Spleen (tissue), 11 donors: ENCODE data around the gene TSNAXIP1. TPM values are rescaled to one million over a fixed set of nuclear protein-coding genes. Genes with fewer than 3 reads are reported as not detected.
"Not testable (repeated sequence)": the region's sequence is repeated elsewhere in the genome, so short reads cannot be mapped to it uniquely, and the experiment has no call there.

ENCODE experiments used
- DNase-seq: peaks from one replicate; pipeline ENCODE4 v3.0.0-alpha.2; 2020
- H3K27ac ChIP-seq, 8 donors: fragments of 200-600 bp; sonication (generic) in 7 of 8; 1 replicate in 4 of 8; 2 replicates in 4 of 8; pipeline versions ENCODE4 v1.5.0 to v1.8.0; 2016 to 2021; ENCODE audit warnings: inconsistent platforms in 4 of 8, mild to moderate bottlenecking in 4 of 8, moderate library complexity in 1 of 8
- H3K27me3 ChIP-seq, 7 donors: fragments of 200-600 bp; sonication (generic) in 6 of 7; replicated peaks in 1 of 7; 1 replicate in 4 of 7; 2 replicates in 3 of 7; pipeline versions ENCODE4 v1.5.0 to v1.8.0; 2016 to 2021; ENCODE audit warnings: inconsistent platforms in 3 of 7, mild to moderate bottlenecking in 1 of 7
- H3K36me3 ChIP-seq, 6 donors: fragments of 200-600 bp; sonication (generic) in 5 of 6; 1 replicate in 4 of 6; 2 replicates in 2 of 6; pipeline versions ENCODE4 v1.5.0 to v1.8.0; 2016 to 2021; ENCODE audit warnings: inconsistent platforms in 2 of 6
- H3K4me1 ChIP-seq, 6 donors: fragments of 200-600 bp; sonication (generic) in 5 of 6; 1 replicate in 3 of 6; 2 replicates in 3 of 6; pipeline versions ENCODE4 v1.5.0 to v1.8.0; 2016 to 2021; ENCODE audit warnings: inconsistent platforms in 3 of 6
- H3K4me3 ChIP-seq, 8 donors: fragments of 200-600 bp; sonication (generic) in 7 of 8; 1 replicate in 4 of 8; 2 replicates in 4 of 8; pipeline versions ENCODE4 v1.5.0 to v1.8.0; 2016 to 2021; ENCODE audit warnings: inconsistent platforms in 4 of 8, mild to moderate bottlenecking in 4 of 8, moderate library complexity in 2 of 8
- H3K9me3 ChIP-seq, 8 donors: fragments of 200-600 bp; sonication (generic) in 7 of 8; 1 replicate in 4 of 8; 2 replicates in 4 of 8; pipeline versions ENCODE4 v1.5.0 to v1.8.0; 2016 to 2021; ENCODE audit warnings: inconsistent platforms in 4 of 8
- CTCF ChIP-seq, 11 experiments: fragments of 200-600 bp in 7 of 11; fragments of 450-650 bp in 4 of 11; sonication (generic) in 4 of 11; IDR thresholded peaks in 8 of 11; conservative IDR thresholded peaks in 3 of 11; 1 replicate in 7 of 11; 2 replicates in 4 of 11; pipeline versions ENCODE4 v1.4.0 to v1.8.0; 2016 to 2021; ENCODE audit warnings: antibody characterized with exemption in 11 of 11, inconsistent platforms in 4 of 11, mild to moderate bottlenecking in 1 of 11
- POLR2A ChIP-seq, 3 donors: fragments of 450-650 bp; IDR thresholded peaks; one replicate each; pipeline ENCODE4 v1.5.1; 2017; ENCODE audit warnings: antibody characterized with exemption in 3 of 3, mild to moderate bottlenecking in 1 of 3
- POLR2AphosphoS5 ChIP-seq, 3 donors: sonication (generic); formaldehyde crosslinking; IDR thresholded peaks; one replicate each; pipeline ENCODE4 v1.5.1; 2017; ENCODE audit warnings: antibody characterized with exemption in 3 of 3
- WGBS, 5 donors: extraction: QIAGEN DNeasy Blood & Tissue Kit in 3 of 5; methylation state at CpG; one replicate each; pipeline versions ENCODE4 v1.1.5 to v1.1.7; 2013 to 2018; 5-methylcytosine and 5-hydroxymethylcytosine counted together
- intact Hi-C: fragments of 100-400 bp; cut with DNase I; formaldehyde crosslinking; loops from one replicate; pipeline ENCODE4 v1.15.0; 2023; ENCODE audit warnings: low total_unique reads
- polyA plus RNA-seq, 3 donors: library from polyadenylated mRNA; stranded (reverse); fragments of 200-250 nt; gene quantifications; one replicate each; pipeline ENCODE4 v1.2.1, GENCODE V29; 2013
- total RNA-seq, 7 donors: library from RNA; depleted of rRNA in 3 of 7; stranded (reverse); fragments of >200 nt in 3 of 7; fragmentation: NEBNext Ultra II Directional in 4 of 7; extraction: Animal tissue kit (Norgen Biotek cat#: 25700) in 4 of 7; gene quantifications; one replicate each; pipeline versions ENCODE4 v1.1.0 to v1.2.1, GENCODE V29; 2016 to 2021
- donor health status: healthy with polysubstance abuse.
- donor health status: DM: no; HTN: no; CAD: no; lungs with moderate emphysema.
- donor health status: DM: no; HTN: no; CAD: no.
- donor health status: Bipolar disorder and iron deficiency.
- donor health status: healthy.
- donor health status: DM: no; HTN: no; CAD: no.
- donor health status: DM: yes; HTN: yes; CAD: no.

TSNAXIP1 gene
- total and polyA plus RNA-seq, 10 donors: 0.44 to 2.7 (median 0.86) TPM

GRCh38 chr16:67833030-67833414, 26.3 kb downstream of the TSNAXIP1 start:
- no peak for DNase-seq
- Histone ChIP-seq H3K27me3 (no peaks in the 10 kb centered on the region), H3K36me3 (peaks cover 0 to 43% (median 41%) of the 10 kb centered on the region in 6 donors), H3K9me3 (no peaks in the 10 kb centered on the region), H3K4me3 (peak overlapping the region; percentile 52 to 97 (median 90)), H3K4me1 (peaks cover 8 to 30% (median 19%) of the 10 kb centered on the region in 6 donors), H3K27ac (peak overlapping the region in 5 of 8 donors; percentile 62 to 85 (median 74))
- WGBS, 5 donors: 0 to 8% (median 2%) methylated on average over 3 of the region's 3 CpGs
- no peak for TF ChIP-seq CTCF (IDR thresholded peaks at IDR 0.05 in 8 of 11, conservative IDR thresholded peaks at IDR 0.05 in 3 of 11)
- no peak for TF ChIP-seq POLR2AphosphoS5 (IDR thresholded peaks at IDR 0.05)
- TF ChIP-seq POLR2A (IDR thresholded peaks at IDR 0.05): no peak
- intact Hi-C loops: no loop called here

DNA sequence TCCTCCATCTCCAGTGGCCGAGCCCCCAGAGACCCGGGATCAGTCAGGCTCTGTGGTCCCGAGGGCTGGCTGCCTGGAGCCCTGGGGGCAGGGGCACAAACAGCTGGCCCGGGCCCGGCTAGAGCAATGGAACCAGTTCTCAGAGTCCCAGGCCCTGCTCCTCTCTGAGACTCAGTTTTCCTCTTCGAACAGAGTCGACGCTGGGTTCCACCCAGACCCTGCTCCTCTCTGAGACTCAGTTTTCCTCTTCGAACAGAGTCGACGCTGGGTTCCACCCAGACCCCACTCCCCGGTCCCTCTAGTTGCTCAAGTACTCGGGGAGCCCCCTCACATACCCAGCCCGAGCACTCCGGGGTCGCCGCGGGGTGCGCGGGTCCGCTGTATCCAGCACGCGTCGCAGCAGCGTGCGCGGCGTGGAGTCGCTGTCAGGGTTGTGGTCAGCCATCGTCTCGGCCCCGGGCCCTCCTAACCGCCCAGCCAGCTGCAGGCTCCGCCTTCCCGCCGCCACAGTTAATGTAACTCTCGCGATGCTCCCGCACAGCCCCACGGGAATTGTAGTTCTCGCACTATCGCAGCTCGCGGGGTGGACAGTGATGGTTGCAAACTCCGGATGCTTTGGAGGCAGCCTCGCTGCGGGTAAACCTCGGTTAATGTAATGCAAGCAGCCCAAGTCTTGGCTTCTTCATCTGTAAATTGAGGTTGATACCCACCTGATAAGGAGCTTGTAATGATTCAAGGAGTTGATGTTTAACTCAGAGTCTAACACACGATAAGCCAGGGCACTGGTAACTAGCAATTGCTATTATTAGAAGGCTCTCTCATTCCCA, 26.9 kb downstream of the TSNAXIP1 start:
- H3K36me3 ChIP-seq: peaks cover 0 to 37% (median 35%) of the 10 kb centered on the region in 6 donors
- 0 to 2% (median 1%) methylated on average over 21 to 49 of the region's 49 CpGs for WGBS, 5 donors
- peak overlapping the region; percentile 13 to 85 (median 64) for H3K27ac ChIP-seq
- no peaks in the 10 kb centered on the region for H3K9me3 ChIP-seq
- H3K4me1 ChIP-seq: peaks cover 8 to 30% (median 19%) of the 10 kb centered on the region in 6 donors
- H3K27me3 ChIP-seq: no peaks in the 10 kb centered on the region
- peak; percentile 87 to 91 (median 90) for TF ChIP-seq POLR2AphosphoS5 (IDR thresholded peaks at IDR 0.05)
- TF ChIP-seq CTCF (IDR thresholded peaks at IDR 0.05 in 8 of 11, conservative IDR thresholded peaks at IDR 0.05 in 3 of 11): peak in 5 of 11 experiments; percentile 11 to 55 (median 39)
- no peak for TF ChIP-seq POLR2A (IDR thresholded peaks at IDR 0.05)
- peak overlapping the region; percentile 52 to 97 (median 90) for H3K4me3 ChIP-seq
- DNase-seq: peak; percentile 98
- intact Hi-C loops: no loop called here

DNA sequence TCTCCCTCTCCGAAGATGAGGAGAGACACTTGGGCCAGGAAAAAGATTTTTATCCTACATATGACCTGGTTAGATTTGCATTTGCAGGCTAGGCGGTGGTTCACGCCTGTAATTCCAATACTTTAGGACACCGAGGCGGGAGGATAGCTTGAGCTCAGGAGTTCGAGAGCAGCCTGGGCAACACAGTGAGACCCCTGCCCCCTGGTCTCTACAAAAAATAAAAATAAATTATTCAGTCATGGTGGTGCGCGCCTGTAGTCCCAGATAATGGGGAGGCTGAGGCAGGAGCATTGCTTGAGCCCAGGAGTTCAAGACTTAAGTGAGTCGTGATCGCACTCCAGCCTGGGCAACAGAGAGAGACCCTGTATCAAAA, 27.5 kb downstream of the TSNAXIP1 start:
- Histone ChIP-seq H3K4me1 (peaks cover 8 to 30% (median 19%) of the 10 kb centered on the region in 6 donors), H3K36me3 (peaks cover 0 to 31% (median 29%) of the 10 kb centered on the region in 6 donors)

DNA sequence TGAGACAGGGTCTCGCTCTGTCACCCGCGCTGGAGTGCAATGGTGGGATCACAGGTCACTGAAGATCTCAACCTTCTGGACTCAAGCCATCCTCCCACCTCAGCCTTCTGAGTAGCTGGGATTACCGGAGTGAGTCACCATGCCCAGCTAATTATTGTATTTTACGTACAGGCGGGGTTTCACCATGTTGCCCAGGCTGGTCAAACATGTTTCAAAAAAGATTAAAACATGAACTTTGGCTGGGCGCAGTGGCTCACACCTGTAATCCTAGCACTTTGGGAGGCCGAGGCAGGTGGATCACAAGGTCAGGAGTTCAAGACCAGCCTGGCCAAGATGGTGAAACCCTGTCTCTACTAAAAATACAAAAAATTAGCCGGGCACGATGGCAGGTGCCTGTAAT, 30.5 kb downstream of the TSNAXIP1 start:
- DNase-seq, H3K27ac ChIP-seq, intact Hi-C loops, H3K27me3 ChIP-seq, H3K36me3 ChIP-seq, H3K9me3 ChIP-seq, H3K4me3 ChIP-seq: not testable (repeated sequence)
- peaks cover 8 to 32% (median 24%) of the 10 kb centered on the region in 6 donors for H3K4me1 ChIP-seq
- 92 to 96% (median 95%) methylated on average over 10 of the region's 10 CpGs for WGBS, 5 donors

More for the DNA sequence above, 27.5 kb downstream of the TSNAXIP1 start:
- H3K9me3 ChIP-seq: no peaks in the 10 kb centered on the region
- no peak for DNase-seq
- H3K27me3 ChIP-seq: no peaks in the 10 kb centered on the region
- 81 to 90% (median 87%) methylated on average over 10 of the region's 10 CpGs for WGBS, 5 donors
- H3K27ac ChIP-seq: peak overlapping the region in 6 of 8 donors; percentile 8 to 85 (median 70)
- intact Hi-C loops: no loop called here
- TF ChIP-seq CTCF (IDR thresholded peaks at IDR 0.05 in 8 of 11, conservative IDR thresholded peaks at IDR 0.05 in 3 of 11) (no peak), POLR2A (IDR thresholded peaks at IDR 0.05) (no peak), POLR2AphosphoS5 (IDR thresholded peaks at IDR 0.05) (no peak)
- peak overlapping the region in 7 of 8 donors; percentile 52 to 93 (median 89) for H3K4me3 ChIP-seq
